GM18870 (cell line): ENCODE data around the gene SDK1.
"Not testable (repeated sequence)": the region's sequence is repeated elsewhere in the genome, so short reads cannot be mapped to it uniquely, and the experiment has no call there.

Experiments
- ATAC-seq: cut with Tn5 transposase; IDR thresholded peaks from one replicate; pipeline ENCODE4 v1.9.1; 2021; ENCODE audit warnings: moderate library complexity; ENCODE audit not compliant: unreplicated experiment

Gene SDK1

DNA sequence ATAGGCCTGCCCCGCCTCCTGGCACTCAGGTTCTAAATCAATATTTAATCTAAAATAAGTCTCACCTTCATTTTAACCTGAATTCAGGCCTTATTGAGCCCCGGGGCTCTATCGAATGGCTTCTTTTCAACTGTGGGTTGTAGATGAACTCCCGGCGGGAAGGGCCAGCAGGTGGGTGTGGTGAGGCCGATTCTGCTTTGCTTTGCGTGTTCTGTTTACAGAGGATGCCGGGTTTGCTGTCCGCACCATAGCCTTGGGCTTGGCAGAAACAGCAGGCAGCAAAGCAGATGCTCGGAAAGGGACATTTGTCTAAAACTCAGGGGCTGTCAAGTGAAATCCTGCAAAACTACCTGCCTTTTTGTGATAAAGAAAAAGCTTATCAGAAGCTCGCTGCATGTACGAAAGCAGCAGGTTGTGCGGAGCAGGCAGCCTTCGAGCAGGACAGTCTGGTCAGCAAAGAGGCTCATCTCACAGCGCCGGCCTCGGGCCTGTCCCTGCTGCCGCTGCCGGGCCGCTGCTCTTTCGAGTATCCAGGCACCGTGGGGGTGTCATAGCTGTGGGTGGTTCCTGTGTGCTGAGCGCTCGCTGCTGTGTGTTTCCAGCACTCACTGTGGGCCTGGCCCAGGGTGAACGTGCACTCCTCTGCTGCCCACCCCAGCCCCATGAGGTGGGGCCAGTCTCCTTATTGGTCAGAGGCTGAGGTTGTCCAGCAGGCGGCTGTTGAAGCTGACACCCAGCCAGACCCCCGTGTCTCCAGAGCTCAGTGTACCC lies 946.2 kb downstream of the SDK1 start:
- no peak for ATAC-seq

GRCh38 chr7:4248295-4248694 lies 947.2 kb downstream of the SDK1 start:
- ATAC-seq: no peak

DNA sequence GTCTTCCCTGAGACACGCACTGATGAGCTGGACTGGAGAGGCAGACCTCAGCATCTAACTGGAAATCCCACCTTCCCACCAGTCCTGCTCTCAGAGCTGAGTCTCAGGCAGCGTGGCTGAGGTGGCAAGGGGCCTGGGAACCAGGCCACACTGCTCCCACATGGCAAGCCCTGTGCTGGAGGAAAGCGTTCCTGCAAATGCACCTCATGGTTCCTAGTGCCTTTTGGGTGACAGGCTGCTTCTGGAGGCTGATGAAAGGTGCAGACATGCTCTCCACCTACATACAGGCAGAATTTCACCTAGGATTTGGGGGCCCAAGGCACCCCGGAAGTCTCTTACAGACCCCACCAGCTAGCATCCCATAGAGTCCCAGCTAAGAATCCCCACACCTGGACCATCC lies 948.2 kb downstream of the SDK1 start:
- ATAC-seq: no peak

DNA sequence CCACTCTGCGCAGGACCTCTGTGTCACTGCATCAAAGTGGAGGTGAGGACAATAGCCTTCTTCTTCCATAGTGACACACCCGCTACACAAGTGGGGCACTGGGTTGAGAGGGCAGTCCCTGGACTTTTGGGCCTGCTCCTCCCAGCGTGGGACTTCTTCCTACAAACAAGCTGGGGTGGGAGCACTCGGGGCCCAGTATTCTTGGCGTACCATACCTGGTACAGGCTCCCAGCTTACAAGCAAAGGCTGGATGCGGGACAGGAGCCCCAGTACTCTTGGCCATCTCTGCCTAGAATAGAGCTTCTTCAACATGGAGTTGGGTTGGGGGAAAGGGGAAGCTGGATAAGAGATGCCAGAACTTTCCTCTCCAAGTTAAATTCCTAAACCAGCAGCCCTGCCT lies 954.3 kb downstream of the SDK1 start:
- ATAC-seq: no peak

- no peak for ATAC-seq
Observed at GRCh38 chr7:4256286-4256685, 955.2 kb downstream of the SDK1 start.

GRCh38 chr7:4257146-4258111 lies 956.4 kb downstream of the SDK1 start:
- no peak for ATAC-seq

DNA sequence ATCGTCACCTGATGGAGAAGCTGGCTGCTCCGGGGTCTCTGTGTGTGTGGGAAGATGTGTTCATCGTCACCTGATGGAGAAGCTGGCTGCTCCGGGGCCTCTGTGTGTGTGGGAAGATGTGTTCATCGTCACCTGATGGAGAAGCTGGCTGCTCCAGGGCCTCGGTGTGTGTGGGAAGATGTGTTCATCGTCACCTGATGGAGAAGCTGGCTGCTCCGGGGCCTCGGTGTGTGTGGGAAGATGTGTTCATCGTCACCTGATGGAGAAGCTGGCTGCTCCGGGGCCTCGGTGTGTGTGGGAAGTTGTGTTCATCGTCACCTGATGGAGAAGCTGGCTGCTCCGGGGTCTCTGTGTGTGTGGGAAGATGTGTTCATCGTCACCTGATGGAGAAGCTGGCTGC lies 959.1 kb downstream of the SDK1 start:
- not testable (repeated sequence) for ATAC-seq

- no peak for ATAC-seq
Observed at GRCh38 chr7:4260867-4261600, 960.0 kb downstream of the SDK1 start.

- no peak for ATAC-seq
Observed at GRCh38 chr7:4261601-4261960, 960.5 kb downstream of the SDK1 start.

GRCh38 chr7:4264206-4264605 lies 963.2 kb downstream of the SDK1 start:
- not testable (repeated sequence) for ATAC-seq

DNA sequence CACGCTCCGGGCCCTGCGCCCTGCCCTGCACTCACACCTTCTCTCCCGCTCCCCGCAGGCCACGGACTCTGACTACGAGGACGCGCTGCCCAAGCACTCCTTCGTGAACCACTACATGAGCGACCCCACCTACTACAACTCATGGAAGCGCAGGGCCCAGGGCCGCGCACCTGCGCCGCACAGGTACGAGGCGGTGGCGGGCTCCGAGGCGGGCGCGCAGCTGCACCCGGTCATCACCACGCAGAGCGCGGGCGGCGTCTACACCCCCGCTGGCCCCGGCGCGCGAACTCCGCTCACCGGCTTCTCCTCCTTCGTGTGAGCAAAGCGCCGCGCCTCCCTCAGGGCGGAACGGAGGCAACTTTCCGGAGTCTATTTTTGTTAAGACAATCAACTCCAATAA lies 964.0 kb downstream of the SDK1 start:
- no peak for ATAC-seq

DNA sequence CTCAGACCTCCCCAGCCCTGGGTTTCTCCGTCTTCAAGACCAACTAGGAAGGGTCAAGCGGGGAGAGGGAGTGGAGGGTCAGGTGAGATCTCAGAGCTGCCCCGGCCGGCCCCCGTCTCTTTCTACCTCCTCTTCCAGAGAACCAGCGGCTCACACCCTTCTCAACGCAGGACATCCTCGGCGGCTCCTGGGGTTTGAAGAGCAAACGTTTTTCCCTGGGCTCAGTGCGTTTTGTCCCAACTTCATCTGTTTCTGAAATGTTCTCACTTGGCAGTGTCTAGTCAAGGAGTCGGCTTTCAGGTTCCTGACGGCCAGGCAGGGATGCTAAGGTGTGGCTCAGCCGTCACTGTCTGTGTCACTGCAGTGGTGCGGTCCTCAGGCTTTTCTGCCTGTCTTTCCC lies 964.6 kb downstream of the SDK1 start:
- ATAC-seq: no peak

GRCh38 chr7:4266270-4267040 lies 965.4 kb downstream of the SDK1 start:
- ATAC-seq: no peak

DNA sequence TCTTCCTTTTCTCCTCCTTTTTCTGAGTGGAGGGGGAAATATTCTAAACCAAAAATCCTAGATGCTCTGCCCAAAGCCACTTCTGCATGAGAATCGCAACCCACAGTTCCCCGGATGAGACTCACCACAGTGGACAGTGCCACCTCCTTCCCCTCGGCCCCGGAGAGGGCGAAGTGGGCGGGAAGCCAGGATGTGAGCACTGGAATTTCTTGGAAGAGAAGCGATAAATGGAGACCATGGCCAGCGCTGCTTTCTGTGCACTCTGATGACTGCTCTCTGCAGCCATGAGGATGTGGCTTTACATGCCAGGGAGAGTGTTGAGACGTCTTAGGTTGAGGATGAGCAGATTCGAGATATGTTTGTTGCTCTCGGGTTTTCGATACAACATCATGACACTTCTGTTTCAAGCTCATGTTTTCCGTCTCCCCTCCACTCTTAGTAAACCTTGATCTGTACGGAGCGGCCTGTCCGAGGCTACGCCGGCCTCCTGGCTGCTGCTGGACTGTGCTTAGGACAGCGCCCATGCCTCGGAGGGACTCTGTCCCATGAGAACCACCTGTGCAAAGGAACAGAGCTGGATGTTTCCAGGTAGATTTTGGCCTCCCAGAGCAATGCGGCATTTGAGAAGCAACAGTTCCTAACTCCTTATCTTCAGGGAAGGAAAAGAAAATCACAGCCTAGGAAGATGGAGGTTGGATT lies 966.4 kb downstream of the SDK1 start:
- no peak for ATAC-seq

DNA sequence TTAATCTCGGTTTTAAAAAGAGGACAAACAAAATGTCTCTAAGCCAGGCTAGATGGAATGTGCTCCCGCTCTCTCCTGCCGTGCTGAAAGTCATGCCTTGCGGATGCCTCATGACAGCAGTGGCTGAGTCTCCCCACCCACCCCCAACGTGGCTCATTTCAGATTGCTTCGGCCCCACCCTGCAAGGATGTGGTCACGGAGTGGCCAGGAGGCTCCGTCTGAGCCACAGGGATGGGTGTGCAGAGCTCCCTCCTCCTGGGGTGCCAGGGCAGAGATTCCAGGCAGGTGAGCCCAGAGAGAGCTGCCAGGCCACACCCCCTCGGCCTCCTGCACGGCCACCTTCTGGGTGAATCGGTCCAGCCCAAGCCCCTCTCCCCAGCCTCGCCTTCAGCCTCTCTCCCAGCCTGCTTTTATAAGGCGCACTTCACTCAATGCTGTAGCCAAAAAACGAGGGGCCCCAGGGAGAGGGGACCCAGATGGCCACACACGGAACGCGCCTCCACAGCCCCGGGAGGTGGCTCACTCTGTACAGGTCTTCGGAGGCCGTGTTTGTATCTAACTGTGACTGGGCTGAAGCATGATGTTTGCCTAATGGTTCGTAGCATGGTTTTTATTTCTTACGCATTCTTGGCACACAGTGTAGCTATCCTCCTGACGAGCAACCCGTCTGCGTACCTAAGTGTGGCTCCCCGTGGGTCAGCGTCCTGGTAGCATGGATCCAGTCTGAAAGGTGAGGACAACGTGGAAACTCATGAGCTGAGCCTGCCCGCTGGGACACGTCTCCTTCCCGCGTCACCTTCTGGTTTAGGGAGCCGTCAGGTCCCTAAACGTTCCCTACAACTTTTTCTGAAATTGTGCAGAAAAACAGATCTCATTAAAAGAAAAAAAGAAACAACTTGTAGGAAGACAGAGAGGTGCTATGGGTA lies 967.3 kb downstream of the SDK1 start:
- ATAC-seq: no peak

- no peak for ATAC-seq
Observed at GRCh38 chr7:4269086-4269485, 968.0 kb downstream of the SDK1 start.

- ATAC-seq: no peak
Observed at GRCh38 chr7:4269746-4270145, 968.7 kb downstream of the SDK1 start.

DNA sequence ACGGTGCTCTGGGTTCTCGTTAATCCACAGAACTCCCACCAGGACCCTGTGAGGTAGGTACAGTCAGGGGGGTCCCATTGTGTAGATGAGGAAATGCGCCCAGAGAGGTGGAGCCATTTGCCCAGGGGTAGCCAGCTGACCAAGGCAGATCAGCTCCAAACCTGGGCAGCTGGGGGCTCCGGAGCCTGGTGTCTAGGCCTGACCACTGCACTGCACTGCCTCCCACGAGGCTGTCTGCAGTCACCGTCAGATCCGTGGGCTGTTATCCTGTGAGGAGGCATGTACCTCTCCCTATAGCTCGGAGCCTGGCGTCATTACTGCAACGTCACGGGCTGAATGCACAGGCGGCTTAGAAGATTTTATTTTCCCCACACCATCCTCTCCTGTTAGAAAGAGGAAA lies 969.2 kb downstream of the SDK1 start:
- ATAC-seq: no peak
